LNCaP clone FGC (cell line): ENCODE data around the gene VGLL4.
"Not testable (repeated sequence)": the region's sequence is repeated elsewhere in the genome, so short reads cannot be mapped to it uniquely, and the experiment has no call there.

Experiments used
- DNase-seq: peaks from one replicate; pipeline ENCODE4 v3.0.0-alpha.2; 2011; ENCODE audit warnings: low read depth
- H3K4me3 ChIP-seq: 2 replicates; pipeline ENCODE4 v1.5.1; 2011; ENCODE audit warnings: mild to moderate bottlenecking, low read depth, low read length, control low read depth
- CTCF ChIP-seq: IDR thresholded peaks from 2 replicates; pipeline ENCODE4 v1.5.1; 2012; ENCODE audit warnings: mild to moderate bottlenecking; ENCODE audit not compliant: control insufficient read depth, insufficient read depth; ENCODE audit errors: extremely low read depth

Gene VGLL4

GRCh38 chr3:11522953-11523571, 120.7 kb downstream of the VGLL4 start:
- no peak overlapping the region for H3K4me3 ChIP-seq
- no peak for DNase-seq
- TF ChIP-seq CTCF: no peak

- no peak for TF ChIP-seq CTCF
- DNase-seq: no peak
- no peak overlapping the region for H3K4me3 ChIP-seq
Observed at GRCh38 chr3:11522398-11522715, 121.4 kb downstream of the VGLL4 start.

GRCh38 chr3:11521167-11521566, 122.5 kb downstream of the VGLL4 start:
- DNase-seq: no peak
- no peak overlapping the region for H3K4me3 ChIP-seq
- TF ChIP-seq CTCF: no peak

GRCh38 chr3:11517601-11518000, 126.1 kb downstream of the VGLL4 start:
- TF ChIP-seq CTCF: no peak
- DNase-seq: no peak
- no peak overlapping the region for H3K4me3 ChIP-seq

- TF ChIP-seq CTCF: no peak
- DNase-seq: no peak
- H3K4me3 ChIP-seq: no peak overlapping the region
Observed at GRCh38 chr3:11514191-11514821, 129.4 kb downstream of the VGLL4 start.

GRCh38 chr3:11513817-11514135, 129.9 kb downstream of the VGLL4 start:
- no peak overlapping the region for H3K4me3 ChIP-seq
- no peak for TF ChIP-seq CTCF
- no peak for DNase-seq

GRCh38 chr3:11513125-11513816, 130.4 kb downstream of the VGLL4 start:
- not testable (repeated sequence) for H3K4me3 ChIP-seq, DNase-seq

GRCh38 chr3:11511606-11512005, 132.1 kb downstream of the VGLL4 start:
- not testable (repeated sequence) for DNase-seq, H3K4me3 ChIP-seq
